OCI-LY1 (cell line): ENCODE data around the gene PTPN3.

Experiments
- H2AFZ ChIP-seq: fragments of 200-600 bp; sonication (generic), shearing (Covaris generic); 2 replicates; pipeline ENCODE4 v1.6.0; 2014; ENCODE audit warnings: antibody characterized with exemption, mild to moderate bottlenecking, low read length
- H3F3A ChIP-seq: fragments of 200-600 bp; sonication (generic), shearing (Covaris generic); 2 replicates; pipeline ENCODE4 v1.6.0; 2014; ENCODE audit warnings: mild to moderate bottlenecking, antibody characterized with exemption, low read length, moderate library complexity; ENCODE audit not compliant: insufficient read depth
- H3K27ac ChIP-seq: fragments of 200-600 bp; sonication (generic); 2 replicates; pipeline ENCODE4 v1.5.1; 2014; ENCODE audit warnings: low read length, mixed run types, mild to moderate bottlenecking, low read depth; ENCODE audit not compliant: poor library complexity, severe bottlenecking
- H3K27me3 ChIP-seq: fragments of 200-600 bp; sonication (generic); 2 replicates; pipeline ENCODE4 v1.6.0; 2014; ENCODE audit warnings: antibody characterized with exemption, mild to moderate bottlenecking, low read length, moderate library complexity; ENCODE audit not compliant: insufficient read depth
- H3K36me3 ChIP-seq: fragments of 200-600 bp; sonication (generic); 2 replicates; pipeline ENCODE4 v1.6.1; 2014; ENCODE audit warnings: mild to moderate bottlenecking, antibody characterized with exemption, low read length, moderate library complexity, mixed read lengths; ENCODE audit not compliant: insufficient read depth
- H3K4me1 ChIP-seq: fragments of 200-600 bp; sonication (generic); 2 replicates; pipeline ENCODE4 v1.5.1; 2014; ENCODE audit warnings: mild to moderate bottlenecking, low read length, moderate library complexity; ENCODE audit not compliant: insufficient read depth, severe bottlenecking
- H3K4me2 ChIP-seq: fragments of 200-600 bp; sonication (generic), shearing (Covaris generic); 2 replicates; pipeline ENCODE4 v1.6.1; 2014; ENCODE audit warnings: low read length
- H3K4me3 ChIP-seq: fragments of 200-600 bp; sonication (generic); 2 replicates; pipeline ENCODE4 v1.5.1; 2014; ENCODE audit warnings: low read length, low read depth, mild to moderate bottlenecking, mixed read lengths; ENCODE audit not compliant: poor library complexity, severe bottlenecking
- H3K79me2 ChIP-seq: fragments of 200-600 bp; shearing (Covaris generic); 2 replicates; pipeline ENCODE4 v1.6.1; 2016; ENCODE audit warnings: mixed run types, low read length, mixed read lengths; ENCODE audit not compliant: insufficient read depth
- H3K9ac ChIP-seq: fragments of 200-600 bp; sonication (generic), shearing (Covaris generic); 2 replicates; pipeline ENCODE4 v1.6.1; 2014; ENCODE audit warnings: mild to moderate bottlenecking, low read length, mixed read lengths
- H3K9me2 ChIP-seq: fragments of 200-600 bp; sonication (generic), shearing (Covaris generic); 2 replicates; pipeline ENCODE4 v1.6.1; 2014; ENCODE audit warnings: low read depth, mild to moderate bottlenecking, low read length, mixed read lengths
- H3K9me3 ChIP-seq: fragments of 200-600 bp; shearing (Covaris generic); 2 replicates; pipeline ENCODE4 v1.6.1; 2014; ENCODE audit warnings: low read length, mixed read lengths
- H4K20me1 ChIP-seq: fragments of 200-600 bp; sonication (generic), shearing (Covaris generic); 2 replicates; pipeline ENCODE4 v1.6.0; 2016; ENCODE audit warnings: mild to moderate bottlenecking, low read length; ENCODE audit not compliant: insufficient read depth
- EZH2 ChIP-seq: fragments of 200-600 bp; sonication (generic), shearing (Covaris generic); IDR thresholded peaks from 2 replicates; pipeline ENCODE4 v1.8.0; 2017; ENCODE audit warnings: borderline replicate concordance, mixed run types, mild to moderate bottlenecking, antibody characterized with exemption, low read length, moderate library complexity, mixed read lengths
- TF ChIP-seq, protein P1 (sequence below): fragments of 200-600 bp; sonication (generic), shearing (Covaris generic); IDR thresholded peaks from 2 replicates; pipeline ENCODE4 v1.5.1; 2017; ENCODE audit warnings: mild to moderate bottlenecking, antibody characterized with exemption, low read length, moderate library complexity, mixed read lengths

PTPN3 gene

GRCh38 chr9:109328978-109329637 is 169.0 kb downstream of the PTPN3 start:
- Histone ChIP-seq H3K27me3 (no peaks in the 10 kb centered on the region), H3K9me3 (no peaks in the 10 kb centered on the region), H3K9me2 (no peaks in the 10 kb centered on the region), H3K79me2 (no peaks in the 10 kb centered on the region), H3K4me3 (no peak overlapping the region), H3K36me3 (no peaks in the 10 kb centered on the region), H3F3A (no peaks in the 10 kb centered on the region), H4K20me1 (no peaks in the 10 kb centered on the region), H3K9ac (no peak overlapping the region), H3K4me1 (no peaks in the 10 kb centered on the region), H3K27ac (no peak overlapping the region), H2AFZ (no peak overlapping the region), H3K4me2 (no peak overlapping the region)
- TF ChIP-seq EZH2 = no peak
- TF ChIP-seq, protein P1, sequence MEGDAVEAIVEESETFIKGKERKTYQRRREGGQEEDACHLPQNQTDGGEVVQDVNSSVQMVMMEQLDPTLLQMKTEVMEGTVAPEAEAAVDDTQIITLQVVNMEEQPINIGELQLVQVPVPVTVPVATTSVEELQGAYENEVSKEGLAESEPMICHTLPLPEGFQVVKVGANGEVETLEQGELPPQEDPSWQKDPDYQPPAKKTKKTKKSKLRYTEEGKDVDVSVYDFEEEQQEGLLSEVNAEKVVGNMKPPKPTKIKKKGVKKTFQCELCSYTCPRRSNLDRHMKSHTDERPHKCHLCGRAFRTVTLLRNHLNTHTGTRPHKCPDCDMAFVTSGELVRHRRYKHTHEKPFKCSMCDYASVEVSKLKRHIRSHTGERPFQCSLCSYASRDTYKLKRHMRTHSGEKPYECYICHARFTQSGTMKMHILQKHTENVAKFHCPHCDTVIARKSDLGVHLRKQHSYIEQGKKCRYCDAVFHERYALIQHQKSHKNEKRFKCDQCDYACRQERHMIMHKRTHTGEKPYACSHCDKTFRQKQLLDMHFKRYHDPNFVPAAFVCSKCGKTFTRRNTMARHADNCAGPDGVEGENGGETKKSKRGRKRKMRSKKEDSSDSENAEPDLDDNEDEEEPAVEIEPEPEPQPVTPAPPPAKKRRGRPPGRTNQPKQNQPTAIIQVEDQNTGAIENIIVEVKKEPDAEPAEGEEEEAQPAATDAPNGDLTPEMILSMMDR = no peak
